Stimulated activated CD4-positive, alpha-beta T cell treated with anti-CD3 and anti-CD28 coated beads, Interleukin-15, amount 100 ng/mL, for 24 hours (primary cell): Measurements from ENCODE around the gene GRAPL.
"Not testable (repeated sequence)": the region's sequence is repeated elsewhere in the genome, so short reads cannot be mapped to it uniquely, and the experiment has no call there.

ENCODE experiments used
- DNase-seq: peaks from one replicate; pipeline ENCODE4 v3.0.0-alpha.2; 2020

GRAPL gene

GRCh38 chr17:19189781-19190405 lies 62.5 kb downstream of the GRAPL start:
- not testable (repeated sequence) for DNase-seq

DNA sequence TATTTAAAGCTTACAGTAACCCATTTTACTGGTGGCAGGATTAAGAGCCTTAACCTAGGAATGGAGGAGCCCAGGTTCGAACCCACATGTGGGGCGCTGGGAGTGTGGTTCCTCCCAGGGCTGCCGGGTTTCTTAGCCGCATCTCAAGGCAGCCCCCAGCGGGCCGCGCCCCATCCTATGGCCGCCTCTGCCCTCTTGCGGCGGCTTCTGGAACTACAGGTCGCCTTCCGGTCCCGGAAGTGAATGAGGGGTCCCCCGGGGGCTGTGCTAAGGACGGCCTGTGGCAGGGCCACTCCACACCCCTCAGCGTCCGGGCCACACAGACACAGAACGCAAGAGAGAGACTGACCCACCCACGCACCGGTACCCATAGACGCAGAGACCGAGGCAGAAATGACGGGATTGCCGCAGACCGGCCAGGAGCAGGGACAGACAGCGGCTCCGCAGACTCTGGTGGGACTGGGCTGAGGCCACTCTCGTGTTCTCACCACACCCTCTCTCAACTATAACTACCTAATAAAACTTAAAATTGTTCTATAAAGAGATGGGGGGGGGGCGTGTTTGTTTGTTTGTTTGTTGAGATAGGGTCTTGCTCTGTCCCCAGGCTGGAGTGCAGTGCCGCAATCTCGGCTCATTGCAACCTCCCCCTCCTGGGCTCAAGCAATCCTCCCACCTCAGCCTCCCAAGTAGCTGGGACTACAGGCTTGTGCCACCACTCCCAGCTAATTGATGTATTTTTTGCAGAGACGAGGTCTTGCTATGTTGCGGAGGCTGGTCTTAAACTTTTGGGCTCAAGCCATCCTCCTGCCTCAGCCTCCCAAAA lies 69.2 kb downstream of the GRAPL start:
- DNase-seq = peak; percentile 14

DNA sequence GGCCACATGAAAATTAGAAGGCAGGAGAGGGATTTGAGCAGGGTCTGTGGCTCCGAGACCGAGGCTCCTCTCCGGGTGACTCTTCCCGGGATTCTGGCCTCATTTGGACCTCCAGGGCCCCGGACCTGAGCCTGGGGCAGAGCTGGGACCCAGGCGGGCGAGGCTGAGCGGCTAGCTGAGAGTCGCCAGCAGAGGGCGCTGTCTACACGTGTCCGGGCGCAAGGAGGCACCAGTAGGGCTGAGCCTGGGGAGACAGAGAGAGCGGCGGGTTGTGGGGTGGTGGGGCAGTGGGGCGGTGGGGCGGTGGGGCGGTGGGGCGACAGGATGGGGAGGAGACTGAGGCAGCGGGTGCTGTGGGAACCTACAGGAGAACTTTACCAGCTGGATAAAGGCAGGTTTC lies 75.1 kb downstream of the GRAPL start:
- DNase-seq = not testable (repeated sequence)

- DNase-seq = not testable (repeated sequence)
These were observed 76.0 kb downstream of the GRAPL start for GRCh38 chr17:19203429-19203828.
